Lower lobe of right lung (tissue), 2 donors: ENCODE measurements around the gene TMEM259. TPM values are rescaled to one million over a fixed set of nuclear protein-coding genes. Genes with fewer than 3 reads are reported as not detected.

Source experiments
- ATAC-seq, 2 donors: fragments of 200-7000 bp; cut with Tn5 transposase; one replicate each; pipeline ENCODE4 v1.9.1; 2020 to 2022; ENCODE audit warnings: mild to moderate bottlenecking in 2 of 2, moderate library complexity in 2 of 2
- DNase-seq: peaks from one replicate; pipeline ENCODE4 v3.0.0-alpha.2; 2020
- H3K27ac ChIP-seq: fragments of 200-600 bp; one replicate; pipeline ENCODE4 v1.8.0; 2022
- H3K27me3 ChIP-seq: fragments of 200-600 bp; one replicate; pipeline ENCODE4 v1.8.0; 2022; ENCODE audit warnings: low read depth
- H3K36me3 ChIP-seq: fragments of 200-600 bp; one replicate; pipeline ENCODE4 v1.8.0; 2022; ENCODE audit warnings: mild to moderate bottlenecking
- H3K4me1 ChIP-seq: fragments of 200-600 bp; one replicate; pipeline ENCODE4 v1.8.0; 2022
- H3K4me3 ChIP-seq: fragments of 200-600 bp; one replicate; pipeline ENCODE4 v1.8.0; 2022; ENCODE audit warnings: mild to moderate bottlenecking
- H3K9me3 ChIP-seq: fragments of 200-600 bp; one replicate; pipeline ENCODE4 v1.8.0; 2022
- intact Hi-C: fragments of 100-400 bp; cut with DNase I; formaldehyde crosslinking; loops from one replicate; pipeline ENCODE4 v1.11.0; 2022
- total RNA-seq: library from RNA; stranded (reverse); fragmentation: NEBNext Ultra II Directional; extraction: Animal tissue kit (Norgen Biotek cat#: 25700); gene quantifications from one replicate; pipeline ENCODE4 v1.2.1, GENCODE V29; 2021
- TF ChIP-seq, protein P1 (sequence below): fragments of 200-600 bp; IDR thresholded peaks from one replicate; pipeline ENCODE4 v1.8.0; 2022; ENCODE audit warnings: antibody characterized with exemption, mild to moderate bottlenecking
- donor health status: DM: no; HTN: yes; CAD: no; lungs with severe emphysema.

Gene TMEM259
- total RNA-seq, 1 donor from 2014 or later = 159 TPM

DNA sequence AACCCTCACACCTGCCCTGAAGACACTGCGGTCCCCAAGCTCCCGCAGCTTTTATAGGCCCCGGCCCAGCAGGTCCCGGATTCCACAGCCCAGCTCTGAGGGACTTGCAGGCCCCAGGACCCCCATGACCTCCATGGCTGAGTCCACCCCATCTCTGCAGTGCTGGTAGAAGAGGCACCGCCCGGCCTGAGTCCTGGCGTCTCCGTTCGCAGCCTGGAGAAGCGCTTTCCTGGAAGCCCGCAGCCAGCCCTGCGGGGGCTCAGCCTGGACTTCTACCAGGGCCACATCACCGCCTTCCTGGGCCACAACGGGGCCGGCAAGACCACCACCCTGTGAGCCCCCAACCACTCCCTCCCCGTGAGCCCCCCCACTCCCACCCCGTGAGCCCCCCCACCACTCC lies 28.2 kb upstream of the TMEM259 start:
- Histone ChIP-seq H3K27ac (no peak overlapping the region), H3K4me3 (no peak overlapping the region), H3K36me3 (peaks cover 17% of the 10 kb centered on the region), H3K27me3 (no peaks in the 10 kb centered on the region), H3K4me1 (no peaks in the 10 kb centered on the region), H3K9me3 (no peaks in the 10 kb centered on the region)
- intact Hi-C loops = no loop called here
- no peak for ATAC-seq
- TF ChIP-seq, protein P1, sequence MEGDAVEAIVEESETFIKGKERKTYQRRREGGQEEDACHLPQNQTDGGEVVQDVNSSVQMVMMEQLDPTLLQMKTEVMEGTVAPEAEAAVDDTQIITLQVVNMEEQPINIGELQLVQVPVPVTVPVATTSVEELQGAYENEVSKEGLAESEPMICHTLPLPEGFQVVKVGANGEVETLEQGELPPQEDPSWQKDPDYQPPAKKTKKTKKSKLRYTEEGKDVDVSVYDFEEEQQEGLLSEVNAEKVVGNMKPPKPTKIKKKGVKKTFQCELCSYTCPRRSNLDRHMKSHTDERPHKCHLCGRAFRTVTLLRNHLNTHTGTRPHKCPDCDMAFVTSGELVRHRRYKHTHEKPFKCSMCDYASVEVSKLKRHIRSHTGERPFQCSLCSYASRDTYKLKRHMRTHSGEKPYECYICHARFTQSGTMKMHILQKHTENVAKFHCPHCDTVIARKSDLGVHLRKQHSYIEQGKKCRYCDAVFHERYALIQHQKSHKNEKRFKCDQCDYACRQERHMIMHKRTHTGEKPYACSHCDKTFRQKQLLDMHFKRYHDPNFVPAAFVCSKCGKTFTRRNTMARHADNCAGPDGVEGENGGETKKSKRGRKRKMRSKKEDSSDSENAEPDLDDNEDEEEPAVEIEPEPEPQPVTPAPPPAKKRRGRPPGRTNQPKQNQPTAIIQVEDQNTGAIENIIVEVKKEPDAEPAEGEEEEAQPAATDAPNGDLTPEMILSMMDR = no peak
- no peak for DNase-seq

DNA sequence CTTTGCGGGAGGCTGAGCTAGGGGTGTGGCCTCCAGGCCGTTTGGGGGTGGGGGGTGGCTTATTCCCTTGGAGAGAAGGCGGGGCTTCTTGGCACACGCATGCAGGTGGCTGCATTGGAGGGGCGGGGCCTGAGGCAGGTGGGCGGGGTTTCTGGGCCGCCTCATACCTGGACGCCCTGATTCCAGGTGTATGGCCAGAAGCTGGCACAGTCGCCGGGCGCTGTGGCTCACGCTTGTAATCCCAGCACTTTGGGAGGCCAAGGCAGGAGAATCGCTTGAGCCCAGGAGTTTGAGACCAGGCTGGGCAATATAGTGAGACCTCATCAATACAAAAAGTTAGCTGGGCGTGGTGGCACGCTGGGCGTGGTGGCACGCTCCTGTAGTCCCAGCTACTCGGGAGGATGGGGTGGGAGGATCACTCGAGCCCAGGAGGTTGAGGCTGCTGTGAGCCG lies 26.8 kb upstream of the TMEM259 start:
- no peaks in the 10 kb centered on the region for H3K27me3 ChIP-seq
- H3K9me3 ChIP-seq = no peaks in the 10 kb centered on the region
- H3K4me3 ChIP-seq = no peak overlapping the region
- no peaks in the 10 kb centered on the region for H3K4me1 ChIP-seq
- DNase-seq = no peak
- intact Hi-C loops = no loop called here
- no peak overlapping the region for H3K27ac ChIP-seq
- no peak for ATAC-seq
- peaks cover 16% of the 10 kb centered on the region for H3K36me3 ChIP-seq
- TF ChIP-seq, protein P1 = no peak

DNA sequence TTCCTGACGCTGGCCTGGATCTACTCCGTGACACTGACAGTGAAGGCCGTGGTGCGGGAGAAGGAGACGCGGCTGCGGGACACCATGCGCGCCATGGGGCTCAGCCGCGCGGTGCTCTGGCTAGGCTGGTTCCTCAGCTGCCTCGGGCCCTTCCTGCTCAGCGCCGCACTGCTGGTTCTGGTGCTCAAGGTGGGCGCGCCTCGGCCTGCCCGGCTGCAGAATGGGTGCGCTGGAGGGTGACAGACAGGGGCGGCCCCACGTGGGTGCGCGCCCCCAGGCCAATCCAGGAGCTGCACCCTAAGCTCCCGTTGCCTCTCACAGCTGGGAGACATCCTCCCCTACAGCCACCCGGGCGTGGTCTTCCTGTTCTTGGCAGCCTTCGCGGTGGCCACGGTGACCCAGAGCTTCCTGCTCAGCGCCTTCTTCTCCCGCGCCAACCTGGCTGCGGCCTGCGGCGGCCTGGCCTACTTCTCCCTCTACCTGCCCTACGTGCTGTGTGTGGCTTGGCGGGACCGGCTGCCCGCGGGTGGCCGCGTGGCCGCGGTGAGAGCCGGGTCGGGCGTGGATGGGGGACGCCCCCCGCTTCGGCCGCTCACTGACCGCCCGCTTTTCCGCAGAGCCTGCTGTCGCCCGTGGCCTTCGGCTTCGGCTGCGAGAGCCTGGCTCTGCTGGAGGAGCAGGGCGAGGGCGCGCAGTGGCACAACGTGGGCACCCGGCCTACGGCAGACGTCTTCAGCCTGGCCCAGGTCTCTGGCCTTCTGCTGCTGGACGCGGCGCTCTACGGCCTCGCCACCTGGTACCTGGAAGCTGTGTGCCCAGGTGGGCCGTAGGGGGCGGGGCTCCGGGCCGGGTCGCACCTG lies 26.1 kb upstream of the TMEM259 start:
- no peak overlapping the region for H3K27ac ChIP-seq
- no peak for ATAC-seq
- H3K36me3 ChIP-seq = peaks cover 20% of the 10 kb centered on the region
- no peak for DNase-seq
- intact Hi-C loops = no loop called here
- peaks cover 3% of the 10 kb centered on the region for H3K4me1 ChIP-seq
- H3K4me3 ChIP-seq = no peak overlapping the region
- TF ChIP-seq, protein P1 = no peak
- H3K27me3 ChIP-seq = no peaks in the 10 kb centered on the region
- H3K9me3 ChIP-seq = no peaks in the 10 kb centered on the region

DNA sequence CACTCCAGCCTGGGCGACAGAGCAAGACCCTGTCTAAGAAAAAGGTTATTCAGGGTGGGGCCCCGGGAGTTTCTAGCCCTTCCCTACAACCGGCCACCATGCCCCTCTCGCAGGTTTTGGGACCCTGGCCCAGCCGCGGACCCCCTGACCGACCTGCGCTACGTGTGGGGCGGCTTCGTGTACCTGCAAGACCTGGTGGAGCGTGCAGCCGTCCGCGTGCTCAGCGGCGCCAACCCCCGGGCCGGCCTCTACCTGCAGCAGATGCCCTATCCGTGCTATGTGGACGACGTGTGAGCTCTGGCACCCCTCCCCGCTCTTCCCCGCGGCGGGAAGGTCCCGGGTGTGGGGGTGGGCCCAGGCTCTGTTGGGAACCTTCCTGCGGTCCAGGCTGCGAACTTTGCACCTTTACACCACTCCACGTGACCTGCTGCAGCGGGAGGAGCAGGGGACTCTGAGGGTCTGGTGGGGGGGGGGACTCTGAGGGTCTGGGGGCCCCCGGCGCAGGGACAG lies 25.2 kb upstream of the TMEM259 start:
- no peaks in the 10 kb centered on the region for H3K27me3 ChIP-seq
- no peak for DNase-seq
- no peak for ATAC-seq
- no peak overlapping the region for H3K27ac ChIP-seq
- H3K9me3 ChIP-seq = no peaks in the 10 kb centered on the region
- no peak overlapping the region for H3K4me3 ChIP-seq
- intact Hi-C loops = no loop called here
- TF ChIP-seq, protein P1 = no peak
- H3K4me1 ChIP-seq = peaks cover 12% of the 10 kb centered on the region
- H3K36me3 ChIP-seq = peaks cover 21% of the 10 kb centered on the region

DNA sequence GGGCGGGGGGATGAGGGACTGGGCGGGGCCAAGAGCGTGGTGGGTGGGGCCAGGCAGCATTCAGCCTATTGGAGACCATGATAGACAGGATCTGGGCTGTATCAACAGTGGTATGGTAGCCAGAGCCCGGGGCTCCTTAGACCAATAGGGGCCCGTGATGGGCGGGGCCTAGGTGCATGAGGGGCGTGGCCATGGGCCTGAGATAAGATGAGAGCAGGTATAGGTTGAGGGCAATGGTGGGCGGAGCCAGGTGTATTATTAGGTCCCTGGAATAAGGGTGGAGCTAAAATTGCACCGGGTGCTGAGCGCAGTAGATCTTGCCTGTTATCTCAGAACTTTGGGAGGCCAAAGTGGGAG lies 24.3 kb upstream of the TMEM259 start:
- Histone ChIP-seq H3K27me3 (no peaks in the 10 kb centered on the region), H3K4me3 (no peak overlapping the region), H3K36me3 (peaks cover 21% of the 10 kb centered on the region), H3K9me3 (no peaks in the 10 kb centered on the region), H3K4me1 (peaks cover 21% of the 10 kb centered on the region), H3K27ac (no peak overlapping the region)
- DNase-seq (no peak), ATAC-seq (no peak)
- intact Hi-C loops = no loop called here
- TF ChIP-seq, protein P1 = no peak
